ENCODE results near the gene RABGAP1L.

RABGAP1L gene

DNA sequence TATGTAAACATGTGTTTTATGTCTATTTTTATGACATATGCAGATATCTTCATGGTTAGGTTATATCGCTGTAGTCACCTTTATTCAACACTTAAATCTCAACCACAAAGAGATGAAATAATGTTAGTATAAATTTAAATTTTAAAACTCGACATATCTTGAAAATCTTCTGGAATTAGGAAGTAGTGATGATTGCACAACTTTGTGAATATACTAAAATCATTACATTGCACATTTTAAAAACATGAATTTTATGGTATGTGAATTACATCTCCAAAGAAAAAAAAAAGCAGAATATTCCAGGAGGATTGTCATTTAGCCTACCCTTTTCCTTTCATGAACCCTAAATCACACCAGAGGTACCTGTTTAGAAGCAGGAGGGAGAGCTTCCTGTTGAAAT lies 801.0 kb downstream of the RABGAP1L start:
- Histone ChIP-seq H3K4me2 (no peak overlapping the region), H3K4me1 (peaks cover 26% of the 10 kb centered on the region), H3K36me3 (no peaks in the 10 kb centered on the region), H3K27me3 (no peaks in the 10 kb centered on the region), H3K27ac (no peak overlapping the region), H3K4me3 (no peak overlapping the region), H3K9me3 (no peaks in the 10 kb centered on the region), H4K20me1 (no peaks in the 10 kb centered on the region), H3K9ac (no peak overlapping the region)
- TF ChIP-seq Cebpa-rat (IDR thresholded peaks at IDR 0.05): no peak

DNA sequence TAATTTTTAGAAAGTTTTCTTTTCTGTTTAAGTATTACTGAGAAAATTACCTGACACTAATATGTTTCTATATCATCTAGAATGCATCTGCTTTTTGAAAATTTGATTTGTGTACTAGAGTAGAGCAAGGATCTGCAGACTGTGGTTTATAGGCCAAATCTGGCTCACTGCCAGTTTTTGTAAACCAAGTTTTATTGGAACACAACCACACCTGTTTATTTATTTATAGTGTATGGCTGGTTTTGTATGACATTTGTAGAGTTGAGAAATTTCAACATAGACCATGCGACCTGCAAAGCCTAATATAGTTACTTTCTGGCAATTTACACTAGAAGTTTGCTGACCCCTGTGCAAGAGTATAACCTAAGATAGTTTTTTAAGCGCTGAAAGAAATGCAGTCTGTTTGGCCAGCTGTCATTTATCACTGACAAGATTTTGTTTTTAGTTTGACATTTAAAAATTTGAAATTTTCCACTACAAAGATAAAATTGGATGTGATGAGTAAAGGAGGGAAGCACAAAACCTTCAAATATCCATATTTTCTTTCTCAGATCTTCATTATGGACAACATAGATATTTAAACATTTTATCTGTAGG lies 804.3 kb downstream of the RABGAP1L start:
- Histone ChIP-seq H3K4me2 (peak overlapping the region; percentile 42), H3K36me3 (no peaks in the 10 kb centered on the region), H3K9ac (no peak overlapping the region)

DNA sequence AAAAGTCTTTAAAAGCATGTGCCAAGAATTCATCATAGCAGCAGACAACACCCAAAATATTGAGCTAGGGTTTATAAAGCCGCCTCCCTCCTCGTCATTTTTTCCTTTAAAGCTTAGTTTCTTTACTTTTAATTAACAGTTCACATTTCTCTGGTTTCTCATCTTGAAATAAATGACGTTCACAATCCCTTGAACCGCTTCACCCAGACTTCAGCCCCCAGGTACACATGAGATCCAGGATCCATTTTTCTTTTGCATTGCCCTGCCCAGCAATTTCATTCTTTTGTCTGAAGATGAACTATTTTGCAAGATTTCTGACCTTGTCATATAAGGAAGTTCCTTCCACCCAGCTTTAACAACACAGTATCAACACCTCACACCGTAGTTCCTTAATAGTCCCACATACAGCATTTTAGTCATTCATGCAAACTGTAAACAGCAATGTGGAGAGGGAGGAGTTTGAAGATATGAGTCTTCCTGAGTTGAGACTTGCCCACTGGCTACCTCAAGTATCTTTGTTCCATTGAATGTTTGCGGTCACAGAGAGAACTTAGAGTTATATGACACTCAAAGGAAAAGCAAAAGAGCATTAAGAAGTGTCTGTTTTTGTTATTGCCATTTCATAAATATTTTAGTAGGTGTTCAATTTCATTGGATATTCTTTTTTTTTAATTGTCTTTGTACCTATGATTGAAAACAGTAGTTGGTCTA lies 805.1 kb downstream of the RABGAP1L start:
- Histone ChIP-seq H3K4me2 (peak overlapping the region; percentile 22; the same call in 1 of the 2 replicates), H3K27ac (no peak overlapping the region), H3K4me1 (peaks cover 57% of the 10 kb centered on the region)

More for the DNA sequence above, 804.3 kb downstream of the RABGAP1L start:
- Histone ChIP-seq H3K27ac (no peak overlapping the region), H3K9me3 (no peaks in the 10 kb centered on the region), H3K4me3 (no peak overlapping the region), H3K27me3 (no peaks in the 10 kb centered on the region), H4K20me1 (no peaks in the 10 kb centered on the region), H3K4me1 (peaks cover 49% of the 10 kb centered on the region)
- no peak for TF ChIP-seq Cebpa-rat (IDR thresholded peaks at IDR 0.05)

DNA sequence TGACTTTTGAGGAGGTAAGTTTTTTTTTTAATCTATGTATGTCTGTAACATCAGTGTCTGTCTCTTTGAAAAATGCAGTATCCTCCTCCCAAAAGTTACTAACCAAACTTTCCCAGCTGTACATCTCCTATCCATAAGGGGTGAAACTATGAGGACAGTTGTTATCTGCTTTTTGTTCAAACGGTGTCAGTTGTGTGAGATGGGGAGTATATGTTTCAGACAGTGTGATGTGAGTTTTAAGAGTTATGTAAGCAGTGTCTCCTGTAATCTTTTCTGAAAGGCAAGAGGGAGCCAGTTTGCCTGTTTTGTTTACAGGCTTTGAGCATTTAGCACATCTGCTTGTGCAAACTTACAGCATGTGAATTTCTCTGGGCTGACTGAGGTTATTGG lies 805.6 kb downstream of the RABGAP1L start:
- H3K4me2 ChIP-seq: no peak overlapping the region
- H3K9ac ChIP-seq: no peak overlapping the region

More for the DNA sequence above, 805.1 kb downstream of the RABGAP1L start:
- TF ChIP-seq Cebpa-rat (IDR thresholded peaks at IDR 0.05): no peak
- Histone ChIP-seq H3K9me3 (no peaks in the 10 kb centered on the region), H4K20me1 (no peaks in the 10 kb centered on the region), H3K27me3 (no peaks in the 10 kb centered on the region), H3K9ac (no peak overlapping the region), H3K36me3 (no peaks in the 10 kb centered on the region), H3K4me3 (no peak overlapping the region)

DNA sequence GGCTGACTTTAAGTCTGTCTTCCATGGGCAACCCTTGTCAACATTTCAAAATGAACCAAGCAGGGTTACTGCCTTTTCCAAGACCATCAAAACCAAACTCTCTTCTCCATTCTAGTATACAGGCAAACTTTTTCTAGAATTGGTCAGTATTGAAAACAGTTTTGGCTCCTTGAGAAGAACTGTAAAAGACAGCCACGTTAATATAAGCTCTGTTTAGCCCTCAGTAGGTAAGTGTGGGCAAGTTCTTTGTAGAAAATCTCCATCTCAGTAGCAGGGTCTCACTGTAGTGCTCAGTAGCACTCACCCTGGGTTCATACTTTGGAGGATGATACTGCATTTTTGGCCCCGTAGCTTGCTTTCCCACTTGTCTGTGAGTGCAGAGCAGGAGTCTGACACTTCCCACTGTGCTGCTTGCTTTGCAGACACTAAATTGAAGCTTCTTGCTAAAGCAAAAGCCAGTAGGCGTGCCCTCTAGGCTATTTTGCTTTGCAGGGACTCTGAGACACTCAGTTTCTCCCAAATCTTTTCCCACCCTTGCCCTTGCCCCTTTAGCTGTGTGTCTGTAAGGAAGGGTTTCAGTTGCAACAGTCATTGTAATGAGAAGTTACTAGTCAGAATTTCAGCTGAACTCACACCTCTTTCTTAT lies 806.2 kb downstream of the RABGAP1L start:
- H4K20me1 ChIP-seq: no peaks in the 10 kb centered on the region
- no peak overlapping the region for H3K4me2 ChIP-seq
- H3K36me3 ChIP-seq: no peaks in the 10 kb centered on the region
- no peaks in the 10 kb centered on the region for H3K9me3 ChIP-seq
- no peak for TF ChIP-seq Cebpa-rat (IDR thresholded peaks at IDR 0.05)
- no peak overlapping the region for H3K9ac ChIP-seq
- H3K27ac ChIP-seq: 0 out of 2 replicates have a peak overlapping the region, but pooled peaks have one; percentile 7
- no peak overlapping the region for H3K4me3 ChIP-seq
- no peaks in the 10 kb centered on the region for H3K27me3 ChIP-seq
- H3K4me1 ChIP-seq: peaks cover 64% of the 10 kb centered on the region

More for the DNA sequence above, 805.6 kb downstream of the RABGAP1L start:
- Histone ChIP-seq H3K27ac (no peak overlapping the region), H3K4me3 (no peak overlapping the region), H3K9me3 (no peaks in the 10 kb centered on the region), H3K4me1 (peaks cover 62% of the 10 kb centered on the region), H3K27me3 (no peaks in the 10 kb centered on the region), H3K36me3 (no peaks in the 10 kb centered on the region), H4K20me1 (no peaks in the 10 kb centered on the region)
- no peak for TF ChIP-seq Cebpa-rat (IDR thresholded peaks at IDR 0.05)

DNA sequence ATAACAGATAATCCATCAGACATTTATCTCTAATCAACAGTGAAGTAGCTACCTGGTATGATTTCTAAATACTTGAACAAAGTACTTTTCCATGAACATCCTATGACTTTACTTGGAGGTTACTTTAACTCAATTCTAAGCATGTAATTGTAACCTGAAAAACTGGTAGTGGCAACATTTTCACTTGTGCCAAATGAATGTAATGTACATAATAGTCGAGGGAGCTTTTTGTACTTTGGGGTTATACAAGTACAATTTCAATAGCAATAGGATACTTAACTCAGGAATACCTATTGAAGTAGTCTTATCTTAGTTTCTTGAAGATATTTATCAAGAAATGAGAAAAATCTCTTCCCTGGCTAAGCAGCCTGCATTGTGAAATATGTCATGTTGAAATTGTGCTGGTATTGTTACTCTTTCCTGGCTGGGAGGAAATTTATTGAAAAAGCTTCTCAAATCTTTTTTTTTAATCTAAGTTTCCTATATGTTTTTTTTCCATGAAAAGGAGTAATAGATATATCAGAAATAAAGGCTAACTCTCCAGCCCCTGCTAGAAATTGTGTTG lies 806.8 kb downstream of the RABGAP1L start:
- Histone ChIP-seq H4K20me1 (no peaks in the 10 kb centered on the region), H3K9me3 (no peaks in the 10 kb centered on the region), H3K4me2 (no peak overlapping the region), H3K27me3 (no peaks in the 10 kb centered on the region), H3K27ac (0 out of 2 replicates have a peak overlapping the region, but pooled peaks have one; percentile 7), H3K9ac (no peak overlapping the region), H3K36me3 (no peaks in the 10 kb centered on the region), H3K4me1 (peaks cover 64% of the 10 kb centered on the region), H3K4me3 (no peak overlapping the region)
- no peak for TF ChIP-seq Cebpa-rat (IDR thresholded peaks at IDR 0.05)

DNA sequence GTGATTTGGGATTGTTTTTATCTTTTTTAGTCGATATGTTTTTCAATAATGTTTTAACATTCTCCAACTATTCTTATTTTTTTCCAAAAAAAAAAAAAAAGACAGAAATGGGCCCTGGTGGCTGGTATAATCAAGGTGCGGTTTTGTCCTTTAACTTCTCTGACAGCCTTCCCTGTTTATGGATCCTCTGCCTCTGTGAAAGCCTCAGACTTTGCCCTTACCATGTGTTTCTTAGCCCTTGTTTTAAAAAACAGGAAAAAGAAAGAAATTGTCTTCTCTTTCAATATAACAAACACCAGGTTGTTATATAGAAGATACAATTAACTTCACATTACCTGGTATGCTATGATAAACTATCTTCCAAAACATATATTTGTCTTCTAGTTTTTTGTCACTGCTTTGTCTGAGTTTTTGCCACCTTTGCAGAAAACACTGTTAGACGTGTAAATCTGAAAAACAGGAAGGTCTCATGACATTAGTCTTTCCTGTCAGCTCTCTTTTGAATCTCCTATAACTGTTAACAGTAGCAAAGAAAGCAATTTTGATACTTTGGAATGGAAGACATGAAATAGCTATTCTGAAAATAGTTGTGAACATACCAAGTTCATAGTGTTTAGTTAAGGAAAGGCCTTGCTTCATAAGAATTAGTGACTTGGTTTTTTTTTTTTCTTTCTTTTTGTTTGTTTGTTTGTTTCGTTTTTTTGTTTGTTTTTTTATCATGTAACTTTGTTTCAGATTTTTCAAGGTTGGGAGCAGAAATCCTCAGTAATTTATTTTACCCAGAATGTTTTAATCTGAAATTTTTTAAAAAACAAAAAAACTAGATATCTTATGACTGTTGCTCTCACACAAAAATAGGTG lies 808.8 kb downstream of the RABGAP1L start:
- Histone ChIP-seq H3K4me3 (no peak overlapping the region), H3K4me2 (peak overlapping the region; percentile 65), H3K27me3 (no peaks in the 10 kb centered on the region), H3K9me3 (no peaks in the 10 kb centered on the region), H3K27ac (peak overlapping the region; percentile 62), H4K20me1 (no peaks in the 10 kb centered on the region), H3K36me3 (no peaks in the 10 kb centered on the region), H3K4me1 (peaks cover 67% of the 10 kb centered on the region), H3K9ac (peak overlapping the region; percentile 48)
- TF ChIP-seq Cebpa-rat (IDR thresholded peaks at IDR 0.05): no peak

DNA sequence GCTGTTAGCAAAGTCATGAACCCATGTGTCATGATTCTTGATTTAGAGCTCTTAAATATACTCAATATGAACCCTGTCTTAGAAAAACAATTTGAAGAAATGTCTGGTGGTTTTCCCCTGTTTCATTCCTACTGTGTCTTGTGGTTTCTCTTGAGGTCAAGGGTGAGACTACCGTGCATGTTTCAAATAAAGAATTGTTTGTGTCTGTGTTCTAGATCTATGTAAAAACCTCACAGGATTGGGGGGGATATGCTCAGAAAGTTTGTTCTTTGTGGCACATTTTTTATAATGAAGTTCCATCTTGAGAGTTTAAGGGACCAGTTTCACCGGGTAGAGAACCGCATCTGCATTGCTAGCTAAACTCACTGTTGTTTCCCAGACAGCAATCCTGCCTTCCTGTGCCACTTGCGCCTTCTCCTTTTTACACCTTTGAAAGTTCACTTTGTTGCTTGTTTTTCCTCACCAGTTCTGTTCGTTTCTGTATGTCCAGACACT lies 809.5 kb downstream of the RABGAP1L start:
- H3K27ac ChIP-seq: peak overlapping the region; percentile 62; the same call in 1 of the 2 replicates
- peak overlapping the region; percentile 48; the same call in 1 of the 2 replicates for H3K9ac ChIP-seq
- H3K9me3 ChIP-seq: no peaks in the 10 kb centered on the region
- no peaks in the 10 kb centered on the region for H3K27me3 ChIP-seq
- H4K20me1 ChIP-seq: no peaks in the 10 kb centered on the region
- TF ChIP-seq Cebpa-rat (IDR thresholded peaks at IDR 0.05): no peak
- no peaks in the 10 kb centered on the region for H3K36me3 ChIP-seq
- peaks cover 59% of the 10 kb centered on the region for H3K4me1 ChIP-seq
- no peak overlapping the region for H3K4me3 ChIP-seq
- H3K4me2 ChIP-seq: peak overlapping the region; percentile 65

DNA sequence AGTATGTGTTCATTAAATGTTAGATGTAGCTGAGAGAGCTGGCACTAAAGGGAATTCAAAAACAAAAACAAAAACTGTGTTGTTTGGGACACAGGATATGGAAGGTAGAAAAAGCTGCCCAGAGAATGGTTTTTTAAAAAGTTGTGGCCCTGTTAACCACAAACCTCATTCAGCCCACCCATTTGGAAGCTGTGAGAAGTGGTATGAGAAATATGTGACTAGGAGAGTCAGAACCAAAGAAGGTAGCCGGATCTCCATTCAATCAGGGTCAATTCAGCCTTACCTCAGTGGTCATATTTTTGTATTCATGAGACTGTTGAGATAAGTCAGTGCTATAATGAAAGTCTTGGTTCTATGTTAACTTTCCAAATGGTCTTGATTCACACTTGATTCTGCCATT lies 810.7 kb downstream of the RABGAP1L start:
- peaks cover 48% of the 10 kb centered on the region for H3K4me1 ChIP-seq
- H3K9me3 ChIP-seq: no peaks in the 10 kb centered on the region
- H3K27me3 ChIP-seq: no peaks in the 10 kb centered on the region
- H3K4me2 ChIP-seq: no peak overlapping the region
- H3K36me3 ChIP-seq: 0 out of 2 replicates have a peak, but pooled peaks cover 6% of the 10 kb centered on the region
- H3K4me3 ChIP-seq: no peak overlapping the region
- TF ChIP-seq Cebpa-rat (IDR thresholded peaks at IDR 0.05): no peak
- H4K20me1 ChIP-seq: no peaks in the 10 kb centered on the region
- no peak overlapping the region for H3K27ac ChIP-seq
- no peak overlapping the region for H3K9ac ChIP-seq
